ENCODE measurements around the gene EIF5.

EIF5 gene

GRCh38 chr14:103316721-103317121 lies 17.3 kb upstream of the EIF5 start:
- TF ChIP-seq CTCF (IDR thresholded peaks at IDR 0.05; ENCODE audit: borderline replicate concordance, insufficient read depth, low read depth, low read length), result no peak
- no peak overlapping the region for H3K4me3 ChIP-seq (ENCODE audit: low read depth, low read length)

GRCh38 chr14:103317251-103317650 lies 16.8 kb upstream of the EIF5 start:
- no peak for TF ChIP-seq CTCF (IDR thresholded peaks at IDR 0.05; ENCODE audit: borderline replicate concordance, insufficient read depth, low read depth, low read length)
- no peak overlapping the region for H3K4me3 ChIP-seq (ENCODE audit: low read depth, low read length)

GRCh38 chr14:103317976-103318580 lies 16.0 kb upstream of the EIF5 start:
- TF ChIP-seq CTCF (IDR thresholded peaks at IDR 0.05; ENCODE audit: borderline replicate concordance, insufficient read depth, low read depth, low read length), result no peak
- H3K4me3 ChIP-seq (ENCODE audit: low read depth, low read length), result no peak overlapping the region

- TF ChIP-seq CTCF (IDR thresholded peaks at IDR 0.05; ENCODE audit: borderline replicate concordance, insufficient read depth, low read depth, low read length), result no peak
- no peak overlapping the region for H3K4me3 ChIP-seq (ENCODE audit: low read depth, low read length)
Observed at GRCh38 chr14:103318750-103319419, 15.2 kb upstream of the EIF5 start.

- no peak overlapping the region for H3K4me3 ChIP-seq (ENCODE audit: low read depth, low read length)
- TF ChIP-seq CTCF (IDR thresholded peaks at IDR 0.05; ENCODE audit: borderline replicate concordance, insufficient read depth, low read depth, low read length), result no peak
Observed at GRCh38 chr14:103319422-103319821, 14.6 kb upstream of the EIF5 start.

- TF ChIP-seq CTCF (IDR thresholded peaks at IDR 0.05; ENCODE audit: borderline replicate concordance, insufficient read depth, low read depth, low read length), result no peak
- no peak overlapping the region for H3K4me3 ChIP-seq (ENCODE audit: low read depth, low read length)
Observed at GRCh38 chr14:103326078-103326477, 8.0 kb upstream of the EIF5 start.

- no peak for TF ChIP-seq CTCF (IDR thresholded peaks at IDR 0.05; ENCODE audit: borderline replicate concordance, insufficient read depth, low read depth, low read length)
- H3K4me3 ChIP-seq (ENCODE audit: low read depth, low read length), result no peak overlapping the region
Observed at GRCh38 chr14:103328941-103329340, 5.1 kb upstream of the EIF5 start.

Data from GM12875 (cell line).